Measurements from ENCODE around the gene LMF1. TPM values are rescaled to one million over a fixed set of nuclear protein-coding genes. Genes with fewer than 3 reads are reported as not detected.
"Not testable (repeated sequence)": the region's sequence is repeated elsewhere in the genome, so short reads cannot be mapped to it uniquely, and the experiment has no call there.

LMF1 gene
- total RNA-seq, 1 donor from 2014 or later = 3.6 TPM

GRCh38 chr16:950733-951573 lies 19.8 kb downstream of the LMF1 start:
- not testable (repeated sequence) for DNase-seq (ENCODE audit: low read depth in 2 of 2)

GRCh38 chr16:948767-949166 lies 22.0 kb downstream of the LMF1 start:
- DNase-seq (ENCODE audit: low read depth in 2 of 2) = not testable (repeated sequence)

- not testable (repeated sequence) for DNase-seq (ENCODE audit: low read depth in 2 of 2)
These were observed 22.9 kb downstream of the LMF1 start for GRCh38 chr16:947922-948303.

GRCh38 chr16:947255-947921 lies 23.4 kb downstream of the LMF1 start:
- no peak for DNase-seq (ENCODE audit: low read depth in 2 of 2)

- DNase-seq (ENCODE audit: low read depth in 2 of 2) = no peak
These were observed 24.8 kb downstream of the LMF1 start for GRCh38 chr16:946048-946395.

GRCh38 chr16:945271-946047 lies 25.3 kb downstream of the LMF1 start:
- DNase-seq (ENCODE audit: low read depth in 2 of 2) = no peak

GRCh38 chr16:943971-944370 lies 26.8 kb downstream of the LMF1 start:
- DNase-seq (ENCODE audit: low read depth in 2 of 2) = no peak

- no peak for DNase-seq (ENCODE audit: low read depth in 2 of 2)
These were observed 28.2 kb downstream of the LMF1 start for GRCh38 chr16:942436-943060.

GRCh38 chr16:939941-940340 lies 30.8 kb downstream of the LMF1 start:
- DNase-seq (ENCODE audit: low read depth in 2 of 2) = no peak

GRCh38 chr16:939311-939710 lies 31.5 kb downstream of the LMF1 start:
- no peak for DNase-seq (ENCODE audit: low read depth in 2 of 2)

- no peak for DNase-seq (ENCODE audit: low read depth in 2 of 2)
These were observed 32.0 kb downstream of the LMF1 start for GRCh38 chr16:938752-939151.

GRCh38 chr16:938136-938535 lies 32.6 kb downstream of the LMF1 start:
- no peak for DNase-seq (ENCODE audit: low read depth in 2 of 2)

GRCh38 chr16:937723-938122 lies 33.1 kb downstream of the LMF1 start:
- no peak for DNase-seq (ENCODE audit: low read depth in 2 of 2)

- DNase-seq (ENCODE audit: low read depth in 2 of 2) = no peak
These were observed 33.5 kb downstream of the LMF1 start for GRCh38 chr16:937311-937710.

- DNase-seq (ENCODE audit: low read depth in 2 of 2) = no peak
These were observed 35.1 kb downstream of the LMF1 start for GRCh38 chr16:935684-936083.

GRCh38 chr16:934178-934577 lies 36.6 kb downstream of the LMF1 start:
- DNase-seq (ENCODE audit: low read depth in 2 of 2) = no peak

GRCh38 chr16:933581-933980 lies 37.2 kb downstream of the LMF1 start:
- no peak for DNase-seq (ENCODE audit: low read depth in 2 of 2)

- no peak for DNase-seq (ENCODE audit: low read depth in 2 of 2)
These were observed 37.9 kb downstream of the LMF1 start for GRCh38 chr16:932831-933330.

GRCh38 chr16:931626-932500 lies 38.9 kb downstream of the LMF1 start:
- DNase-seq (ENCODE audit: low read depth in 2 of 2) = no peak

- no peak for DNase-seq (ENCODE audit: low read depth in 2 of 2)
These were observed 39.6 kb downstream of the LMF1 start for GRCh38 chr16:931171-931570.

GRCh38 chr16:930511-930910 lies 40.3 kb downstream of the LMF1 start:
- no peak for DNase-seq (ENCODE audit: low read depth in 2 of 2)
